Superior temporal gyrus (tissue), 1 donor: Measurements from ENCODE around the gene NPIPB13.
"Not testable (repeated sequence)": the region's sequence is repeated elsewhere in the genome, so short reads cannot be mapped to it uniquely, and the experiment has no call there.

Source experiments
- DNase-seq: peaks from one replicate; pipeline ENCODE4 v3.0.0-alpha.2; 2016; ENCODE audit errors: extremely low spot score

Gene NPIPB13

GRCh38 chr16:30248379-30248778 lies at the start of gene NPIPB13:
Gene NPIPB13 (minus strand): TSS chr16:30248479. CDS start chr16:30245573, 2,906 bp downstream.
- not testable (repeated sequence) for DNase-seq

DNA sequence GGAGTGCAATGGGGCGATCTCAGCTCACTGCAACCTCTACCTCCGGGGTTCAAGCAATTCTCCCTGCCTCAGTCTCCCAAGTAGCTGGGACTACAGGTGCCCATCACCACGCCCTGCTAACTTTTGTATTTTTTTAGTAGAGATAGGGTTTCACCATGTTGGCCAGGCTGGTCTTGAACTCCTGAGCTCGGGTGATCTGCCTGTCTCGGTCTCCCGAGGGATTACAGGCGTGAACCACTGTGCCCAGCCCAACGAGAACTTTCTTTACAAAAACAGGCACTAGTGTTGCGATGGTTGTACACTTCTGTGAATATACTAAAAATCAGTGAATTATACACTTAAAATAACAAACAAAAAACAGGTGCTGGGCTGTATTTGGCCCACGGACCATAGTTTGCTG lies 34.1 kb upstream of the NPIPB13 start:
- DNase-seq, result not testable (repeated sequence)

- DNase-seq, result not testable (repeated sequence)
Measured at GRCh38 chr16:30278523-30278922, 30.2 kb upstream of the NPIPB13 start.

DNA sequence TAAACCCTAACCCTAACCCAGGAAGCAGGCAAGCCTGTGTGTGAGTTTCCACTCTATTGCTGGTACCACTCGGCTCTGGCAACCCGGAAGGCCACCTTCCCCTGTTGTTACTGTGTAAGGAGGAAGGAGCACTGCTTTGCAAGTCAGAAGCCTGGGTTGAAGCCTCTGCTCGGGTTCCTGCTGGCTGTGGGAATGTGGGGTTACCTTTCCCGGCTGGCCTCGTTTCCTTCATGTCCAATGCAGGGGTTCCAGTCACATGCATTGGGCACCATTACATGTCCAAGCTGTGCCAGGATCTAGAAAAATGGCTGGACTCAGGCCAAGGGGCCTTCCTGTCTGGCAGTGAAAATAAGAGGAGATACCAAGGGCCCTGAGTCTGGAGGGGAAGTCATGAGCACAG lies 31.2 kb downstream of the NPIPB13 start:
- DNase-seq, result not testable (repeated sequence)

GRCh38 chr16:30211414-30211813 lies 36.9 kb downstream of the NPIPB13 start:
- not testable (repeated sequence) for DNase-seq

DNA sequence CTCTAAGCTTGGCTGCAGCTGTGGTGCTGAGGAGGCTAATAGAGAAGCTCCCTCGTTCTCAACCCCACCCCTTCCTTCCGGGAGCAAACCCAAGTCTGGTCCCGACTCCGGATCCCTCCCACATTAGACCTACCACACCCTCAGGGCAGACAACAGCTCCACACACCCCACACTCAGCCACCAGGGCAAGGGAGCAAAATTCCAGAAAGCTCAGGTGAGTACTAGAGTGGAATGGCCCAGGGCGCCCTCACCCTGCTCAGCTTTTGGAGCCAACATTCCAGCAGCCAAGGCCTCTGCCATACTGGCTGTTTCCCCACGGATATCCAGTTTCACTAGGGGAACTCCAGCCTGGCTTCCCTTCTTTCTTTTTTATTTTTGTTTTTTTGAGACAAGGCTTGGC lies 39.2 kb downstream of the NPIPB13 start:
- DNase-seq, result not testable (repeated sequence)

DNA sequence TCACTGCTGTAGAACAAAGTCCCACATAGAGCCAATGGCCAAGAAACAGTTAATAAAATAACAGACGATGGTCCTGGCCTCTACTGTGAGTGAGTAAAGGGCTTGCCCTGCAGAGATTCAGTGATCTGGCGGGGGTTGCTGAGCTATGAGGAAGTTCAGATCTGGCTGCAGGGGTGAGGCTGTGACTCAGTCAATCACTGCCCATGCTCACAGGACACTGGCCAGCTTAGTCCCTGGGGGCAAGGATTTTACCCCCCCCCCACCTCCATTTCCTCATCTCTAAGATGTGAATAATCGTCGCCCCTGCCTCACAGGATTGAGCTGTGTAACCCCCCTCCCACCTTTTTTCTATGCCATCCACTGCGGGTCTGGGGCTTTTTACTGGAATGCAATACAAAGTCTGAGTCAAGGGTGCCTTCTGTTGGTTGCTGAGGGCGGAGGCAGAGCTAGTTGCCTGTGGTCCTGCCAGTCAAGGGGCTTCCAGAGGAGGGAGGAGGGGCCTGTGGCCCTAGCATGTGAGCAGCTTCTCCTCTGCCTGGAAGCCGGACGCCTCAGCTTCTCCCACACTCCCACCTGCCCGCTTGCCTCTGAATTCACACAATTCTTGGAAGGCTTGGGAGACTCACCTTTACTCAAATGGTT lies 41.1 kb downstream of the NPIPB13 start:
- DNase-seq, result not testable (repeated sequence)

GRCh38 chr16:30206252-30206651 lies 42.0 kb downstream of the NPIPB13 start:
- not testable (repeated sequence) for DNase-seq

DNA sequence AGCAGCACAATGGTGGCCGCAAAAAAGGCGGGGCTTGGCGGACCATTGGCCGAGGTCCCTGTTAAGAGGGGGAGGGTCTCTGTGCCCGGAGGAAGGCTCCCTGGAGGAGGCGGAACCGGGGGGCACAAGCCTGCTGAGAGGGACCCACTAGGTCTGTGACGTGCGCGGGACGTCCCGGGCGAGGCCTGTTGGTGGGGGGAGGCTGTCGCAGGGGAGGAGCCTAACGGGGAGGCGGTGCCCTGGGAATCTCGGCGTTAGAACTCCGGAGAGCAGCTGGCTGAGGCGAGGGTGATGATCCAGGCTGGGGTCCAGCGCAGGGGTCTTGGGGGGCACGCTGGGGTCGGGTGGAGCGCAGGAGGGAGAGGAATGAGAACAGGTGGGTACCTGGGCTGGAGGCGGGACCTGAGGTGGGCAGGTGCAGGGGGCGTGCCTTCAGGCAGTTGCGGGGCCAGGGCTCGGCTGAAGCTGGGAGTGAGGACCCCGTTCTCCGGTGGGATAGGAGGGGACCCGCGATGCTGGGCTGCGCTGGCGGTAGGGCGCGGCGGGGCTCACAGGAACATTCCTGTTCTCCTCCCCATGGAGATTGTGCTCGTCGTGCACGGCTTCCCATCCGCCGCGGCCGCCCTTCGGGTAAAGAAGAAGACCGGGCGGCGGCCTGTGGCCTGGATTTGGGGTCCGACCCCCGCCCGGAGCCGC lies 42.6 kb downstream of the NPIPB13 start:
- DNase-seq, result not testable (repeated sequence)

GRCh38 chr16:30199608-30200343 lies 48.5 kb downstream of the NPIPB13 start:
- not testable (repeated sequence) for DNase-seq

DNA sequence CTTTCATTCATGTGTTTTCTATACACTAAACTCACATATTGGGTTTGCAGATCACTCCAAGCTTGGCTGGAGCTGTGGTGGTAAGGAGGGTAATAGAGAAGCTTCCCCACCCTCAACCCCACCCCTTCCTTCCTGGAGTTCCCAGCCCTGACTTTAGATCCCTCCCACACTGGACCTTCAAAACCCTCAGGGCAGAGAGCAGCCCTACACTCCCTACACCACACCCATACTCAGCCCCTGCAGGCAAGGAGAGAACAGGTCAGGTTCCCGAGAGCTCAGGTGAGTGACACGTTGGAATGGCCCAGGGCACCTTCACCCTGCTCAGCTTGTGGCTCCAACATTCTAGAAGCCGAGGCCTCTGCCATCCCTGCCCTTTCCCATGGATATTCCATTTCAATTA lies 49.2 kb downstream of the NPIPB13 start, which contains the start of gene SULT1A3:
TSS of gene SULT1A3 (plus strand) at position 207 of the 400 bp plus-strand sequence. CDS start 1,474 bp downstream, outside the sequence.
- DNase-seq, result not testable (repeated sequence)
